NCI-H2171 treated with DMSO at 0.1 percent for 48 hours (cell line): ENCODE measurements around the gene THUMPD3.

Experiments
- DNase-seq: peaks from one replicate; lab custom pipeline; 2025; lab: John Stamatoyannopoulos, UW

The THUMPD3 gene

DNA sequence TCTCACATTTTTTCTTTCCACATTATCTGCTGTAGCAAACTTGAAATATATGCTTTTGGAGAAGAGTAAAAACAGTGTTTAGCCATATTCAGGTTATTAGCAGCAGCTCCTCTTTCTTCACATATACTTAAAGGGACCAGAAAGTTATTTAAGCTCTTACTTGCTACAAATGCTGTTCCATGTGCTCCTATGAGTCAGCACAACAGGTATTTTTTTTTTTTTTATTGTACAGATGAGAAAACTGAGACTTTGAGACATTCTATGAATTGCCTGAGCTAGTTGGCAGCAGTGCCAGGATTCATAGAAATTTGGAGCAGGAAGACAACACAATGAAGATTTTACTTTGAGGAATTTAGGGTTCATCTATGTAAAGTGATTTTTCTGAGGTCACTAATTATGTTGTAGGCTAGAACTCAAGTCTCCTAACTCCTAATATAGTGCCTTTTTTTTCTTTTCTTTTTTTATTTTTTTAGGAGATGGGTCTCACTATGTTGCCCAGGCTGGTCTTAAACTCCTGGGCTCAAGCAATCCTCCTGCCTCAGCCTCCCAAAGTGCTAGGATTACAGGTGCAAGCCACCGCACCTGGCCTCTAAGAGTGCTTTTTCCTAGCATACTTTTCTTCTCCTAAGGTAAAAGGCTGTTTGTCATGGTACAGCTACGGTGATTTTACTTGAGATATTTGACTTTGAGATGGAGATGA is 58.1 kb downstream of the THUMPD3 start:
- peak; percentile 9 for DNase-seq

GRCh38 chr3:9422712-9423424 is 60.0 kb downstream of the THUMPD3 start:
- peak; percentile 76 for DNase-seq

DNA sequence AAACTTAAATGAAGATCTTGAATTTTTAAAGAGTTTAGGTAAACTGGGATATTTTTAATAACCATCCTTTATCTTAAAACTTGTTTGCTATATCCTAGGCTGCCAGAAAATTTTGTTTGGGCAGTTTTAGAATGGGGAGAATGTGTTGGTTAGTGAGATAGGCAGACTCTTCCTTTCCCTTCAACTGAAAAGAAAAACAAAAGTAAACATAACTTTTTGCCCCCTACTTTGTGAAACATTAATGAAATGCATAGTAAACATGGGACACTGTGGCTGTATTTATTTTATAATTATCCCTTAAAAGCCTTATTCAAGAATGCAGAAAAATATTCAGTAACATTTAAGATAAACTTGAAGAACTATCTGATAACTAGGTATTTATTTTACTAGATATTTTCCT is 65.6 kb downstream of the THUMPD3 start:
- DNase-seq: no peak

- no peak for DNase-seq
Measured at GRCh38 chr3:9430733-9431132, 67.9 kb downstream of the THUMPD3 start.

DNA sequence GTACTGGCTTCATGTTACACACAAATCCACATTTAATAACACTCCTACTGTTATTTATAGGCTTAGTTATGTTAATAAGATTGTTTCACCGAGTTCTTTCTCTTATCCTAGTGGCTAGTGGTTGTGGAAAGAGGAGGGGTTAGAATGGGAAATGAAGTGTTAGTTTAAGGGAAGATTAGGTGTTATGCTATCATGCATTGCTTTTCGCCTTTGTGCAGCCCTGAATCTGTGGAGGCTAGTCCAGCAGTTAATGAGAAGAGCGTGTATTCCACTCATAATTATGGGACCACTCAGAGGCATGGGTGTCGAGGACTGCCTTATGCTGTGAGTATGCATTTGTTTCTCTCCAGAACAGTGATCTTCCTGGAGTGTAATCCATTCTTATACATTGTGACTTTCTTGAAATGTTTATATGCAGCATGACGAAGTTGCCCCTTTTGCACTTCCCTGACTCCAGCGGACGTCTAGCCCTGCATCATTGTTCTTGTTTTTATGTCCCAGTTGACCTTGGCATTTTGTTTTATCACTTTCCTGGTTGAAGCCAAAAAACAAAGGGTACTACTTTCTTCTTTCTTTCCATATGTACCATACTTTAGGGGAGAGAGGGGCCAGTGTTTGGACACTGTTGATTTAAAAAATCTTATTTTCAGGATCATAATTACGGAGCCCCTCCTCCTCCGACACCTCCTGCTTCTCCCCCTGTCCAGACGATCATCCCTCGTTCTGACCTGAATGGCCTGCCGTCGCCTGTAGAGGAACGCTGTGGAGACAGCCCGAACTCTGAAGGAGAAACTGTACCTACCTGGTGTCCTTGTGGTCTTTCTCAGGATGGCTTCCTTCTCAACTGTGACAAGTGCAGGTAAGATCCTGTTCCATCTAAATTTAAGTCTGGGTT is 71.0 kb downstream of the THUMPD3 start:
- DNase-seq: no peak

DNA sequence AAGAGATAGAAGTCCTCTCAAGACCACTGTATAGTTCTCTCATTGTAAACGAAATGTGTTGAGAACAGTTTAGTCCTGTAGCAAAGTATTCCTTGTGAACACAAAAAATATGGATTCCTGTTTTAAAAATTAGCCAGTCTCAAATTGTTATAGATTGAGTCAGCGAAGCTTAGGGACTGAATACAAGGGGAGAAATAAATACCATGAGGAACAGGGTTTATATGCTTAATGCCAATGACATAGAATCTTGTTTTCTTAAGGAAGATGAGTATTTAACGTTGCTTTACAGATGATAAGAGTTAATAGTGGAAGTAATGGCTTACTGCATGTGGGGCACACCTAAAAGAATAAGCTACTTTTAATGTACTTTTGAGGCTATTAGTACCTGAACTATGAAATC is 72.5 kb downstream of the THUMPD3 start:
- no peak for DNase-seq
